Common myeloid progenitor, CD34-positive (primary cell): ENCODE measurements around the gene KLHL18.

Experiments used
- CTCF ChIA-PET: fragments of 350-600 bp; sonication (Branson Sonifier 250); formaldehyde crosslinking; loops from one replicate; lab custom pipeline; 2021; ENCODE audit warnings: antibody characterized with exemption; lab: Charles Lee
- POLR2A ChIA-PET: fragments of 350-600 bp; sonication (Branson Sonifier 250); formaldehyde crosslinking; loops from one replicate; lab custom pipeline; 2021; ENCODE audit warnings: antibody characterized with exemption; lab: Charles Lee
- DNase-seq, 3 donors: peaks; one replicate each; pipeline versions ENCODE4 v3.0.0 to v3.0.0-alpha.2; 2013
- H3K27ac ChIP-seq, 2 experiments: 1 replicate in 1 of 2; 2 replicates in 1 of 2; pipeline ENCODE4 v1.7.0; 2013; ENCODE audit warnings: inconsistent platforms in 2 of 2, low read length in 2 of 2, mild to moderate bottlenecking in 2 of 2, low read depth in 1 of 2, moderate library complexity in 1 of 2; ENCODE audit not compliant: severe bottlenecking in 2 of 2, insufficient read depth in 1 of 2, poor library complexity in 1 of 2
- H3K27me3 ChIP-seq, 5 experiments: replicated peaks in 2 of 5; 1 replicate in 3 of 5; 2 replicates in 2 of 5; pipeline versions ENCODE4 v1.6.1 to v1.7.0; 2013; ENCODE audit warnings: low read length in 4 of 5, mild to moderate bottlenecking in 2 of 5, moderate library complexity in 2 of 5, inconsistent platforms in 1 of 5; ENCODE audit not compliant: insufficient read depth in 5 of 5, control insufficient read depth in 4 of 5
- H3K36me3 ChIP-seq, 4 experiments: 1 replicate in 2 of 4; 2 replicates in 2 of 4; pipeline versions ENCODE4 v1.6.1 to v1.7.0; 2013; ENCODE audit warnings: low read length in 3 of 4, control low read depth in 1 of 4, mild to moderate bottlenecking in 1 of 4; ENCODE audit not compliant: control insufficient read depth in 4 of 4, insufficient read depth in 4 of 4
- H3K4me1 ChIP-seq, 4 experiments: 1 replicate in 3 of 4; 2 replicates in 1 of 4; pipeline versions ENCODE4 v1.6.1 to v1.7.1; 2013; ENCODE audit warnings: low read length in 3 of 4, mild to moderate bottlenecking in 3 of 4, control low read depth in 1 of 4, inconsistent platforms in 1 of 4, moderate library complexity in 1 of 4; ENCODE audit not compliant: control insufficient read depth in 4 of 4, insufficient read depth in 4 of 4; ENCODE audit errors: control extremely low read depth in 1 of 4
- H3K4me3 ChIP-seq, 7 experiments: 1 replicate in 4 of 7; 2 replicates in 3 of 7; pipeline versions ENCODE4 v1.5.1 to v1.7.0; 2013; ENCODE audit warnings: mild to moderate bottlenecking in 7 of 7, low read length in 6 of 7, moderate library complexity in 6 of 7, inconsistent platforms in 2 of 7, low read depth in 2 of 7, control low read depth in 1 of 7; ENCODE audit not compliant: insufficient read depth in 4 of 7, control insufficient read depth in 1 of 7; ENCODE audit errors: extremely low read depth in 1 of 7
- H3K9me3 ChIP-seq, 5 experiments: 1 replicate in 4 of 5; 2 replicates in 1 of 5; pipeline versions ENCODE4 v1.6.1 to v1.7.1; 2013; ENCODE audit warnings: low read length in 4 of 5, mild to moderate bottlenecking in 2 of 5, inconsistent platforms in 1 of 5, low read depth in 1 of 5, moderate library complexity in 1 of 5; ENCODE audit not compliant: control insufficient read depth in 4 of 5, insufficient read depth in 2 of 5; ENCODE audit errors: control extremely low read depth in 1 of 5
- WGBS: methylation state at CpG from one replicate; pipeline ENCODE4 v1.1.5; 2013; ENCODE audit not compliant: insufficient coverage; 5-methylcytosine and 5-hydroxymethylcytosine counted together

The KLHL18 gene

GRCh38 chr3:47394881-47395280, 112.1 kb downstream of the KLHL18 start:
- peaks cover 2 to 36% (median 16%) of the 10 kb centered on the region in 4 experiments for H3K36me3 ChIP-seq
- 93% methylated on average over 2 of the region's 3 CpGs for WGBS
- no peak overlapping the region for H3K4me3 ChIP-seq
- H3K4me1 ChIP-seq = peaks cover 0 to 13% (median 5%) of the 10 kb centered on the region in 4 experiments
- no peak for DNase-seq
- no peaks in the 10 kb centered on the region for H3K9me3 ChIP-seq
- ChIA-PET CTCF (interaction anchor here (0.9 kb wide), 1 partner anchor 15 kb away, joined by 3 read pairs; no protein-coding TSS in a partner anchor), POLR2A (no interaction called here)
- no peaks in the 10 kb centered on the region for H3K27me3 ChIP-seq
- H3K27ac ChIP-seq = no peak overlapping the region
